ENCODE results near the gene USP13. TPM values are rescaled to one million over a fixed set of nuclear protein-coding genes. Genes with fewer than 3 reads are reported as not detected.

Gene USP13
- total RNA-seq, 4 donors from 2014 or later, result 9.6 to 37.5 (median 17.2) TPM

DNA sequence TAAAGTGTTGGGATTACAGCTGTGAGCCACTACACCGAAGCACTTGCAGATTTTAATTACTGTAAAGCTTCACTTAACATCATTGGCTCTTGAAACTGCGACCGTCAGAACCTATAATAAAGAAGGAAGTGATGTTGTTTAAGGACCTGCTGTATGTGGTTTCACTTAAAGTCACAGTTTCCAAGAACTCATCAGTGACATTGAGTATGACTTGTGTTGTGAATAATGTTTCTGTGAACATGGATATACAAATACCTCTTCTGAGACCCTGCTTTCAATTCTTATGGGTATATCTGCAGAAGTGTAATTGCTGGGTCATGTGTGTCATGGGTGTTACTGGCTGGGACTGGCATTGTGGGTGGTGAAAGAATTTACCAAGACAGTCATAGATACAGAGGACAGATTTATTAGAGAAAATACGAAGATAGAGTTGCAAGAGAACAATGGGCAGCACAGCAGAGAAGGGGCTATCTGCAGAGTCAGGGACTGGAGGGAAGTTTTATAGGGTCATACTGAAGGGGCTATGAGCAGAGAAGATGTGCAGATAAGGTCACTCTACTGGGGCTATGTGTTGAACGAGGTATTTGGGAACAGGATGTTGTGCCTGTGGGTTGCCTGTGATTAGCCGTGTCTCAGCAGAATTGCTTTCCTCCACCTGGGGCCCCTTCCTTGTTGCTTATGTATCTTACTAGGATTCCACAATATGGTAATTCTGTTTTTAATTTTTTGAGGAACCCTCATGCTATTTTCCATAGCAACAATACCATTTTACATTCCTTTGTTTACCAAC is 43.7 kb upstream of the USP13 start:
- TF ChIP-seq, protein P1, sequence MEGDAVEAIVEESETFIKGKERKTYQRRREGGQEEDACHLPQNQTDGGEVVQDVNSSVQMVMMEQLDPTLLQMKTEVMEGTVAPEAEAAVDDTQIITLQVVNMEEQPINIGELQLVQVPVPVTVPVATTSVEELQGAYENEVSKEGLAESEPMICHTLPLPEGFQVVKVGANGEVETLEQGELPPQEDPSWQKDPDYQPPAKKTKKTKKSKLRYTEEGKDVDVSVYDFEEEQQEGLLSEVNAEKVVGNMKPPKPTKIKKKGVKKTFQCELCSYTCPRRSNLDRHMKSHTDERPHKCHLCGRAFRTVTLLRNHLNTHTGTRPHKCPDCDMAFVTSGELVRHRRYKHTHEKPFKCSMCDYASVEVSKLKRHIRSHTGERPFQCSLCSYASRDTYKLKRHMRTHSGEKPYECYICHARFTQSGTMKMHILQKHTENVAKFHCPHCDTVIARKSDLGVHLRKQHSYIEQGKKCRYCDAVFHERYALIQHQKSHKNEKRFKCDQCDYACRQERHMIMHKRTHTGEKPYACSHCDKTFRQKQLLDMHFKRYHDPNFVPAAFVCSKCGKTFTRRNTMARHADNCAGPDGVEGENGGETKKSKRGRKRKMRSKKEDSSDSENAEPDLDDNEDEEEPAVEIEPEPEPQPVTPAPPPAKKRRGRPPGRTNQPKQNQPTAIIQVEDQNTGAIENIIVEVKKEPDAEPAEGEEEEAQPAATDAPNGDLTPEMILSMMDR (IDR thresholded peaks at IDR 0.05), result no peak
- no peak for DNase-seq (ENCODE audit: low spot score)
- no peak for ATAC-seq (ENCODE audit: low FRiP score)

DNA sequence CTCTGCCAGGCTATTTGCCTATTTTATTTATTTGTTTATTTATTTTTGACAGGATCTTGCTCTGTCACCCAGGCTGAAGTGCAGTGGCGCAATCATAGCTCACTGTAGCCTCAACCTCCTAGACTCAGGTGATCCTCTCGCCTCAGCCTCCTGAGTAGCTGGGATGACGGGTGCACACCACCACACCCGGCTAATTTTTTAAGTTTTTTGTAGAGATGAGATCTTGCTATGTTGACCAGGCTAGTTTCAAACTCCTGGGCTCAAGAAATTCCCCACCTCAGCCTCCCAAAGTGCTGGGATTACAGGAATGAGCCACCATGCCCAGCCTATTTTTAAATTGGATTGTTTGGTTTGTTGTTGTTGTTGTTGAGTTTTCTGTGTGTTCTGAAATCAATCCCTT is 42.8 kb upstream of the USP13 start:
- TF ChIP-seq, protein P1 (IDR thresholded peaks at IDR 0.05), result no peak
- DNase-seq (ENCODE audit: low spot score), result no peak
- no peak for ATAC-seq (ENCODE audit: low FRiP score)

DNA sequence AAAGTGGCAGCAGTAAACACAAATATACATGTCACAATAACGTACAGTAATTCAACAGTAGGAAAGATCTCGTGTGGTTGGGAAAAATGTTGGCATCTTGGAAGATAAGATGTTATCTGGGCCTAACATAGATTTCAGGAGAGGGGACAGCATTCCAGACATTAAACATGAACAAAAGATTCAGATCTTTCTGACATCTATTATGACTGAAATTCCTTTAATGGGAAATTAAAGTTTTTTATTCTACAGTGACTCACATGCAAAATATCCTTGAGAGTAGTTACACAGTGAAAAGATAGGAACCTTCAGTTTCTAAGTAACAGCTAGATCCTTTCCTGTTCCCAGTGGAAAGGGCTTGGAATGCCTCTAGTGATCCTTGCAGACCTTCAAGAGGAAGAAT is 39.0 kb upstream of the USP13 start:
- ATAC-seq (ENCODE audit: low FRiP score) (no peak), DNase-seq (ENCODE audit: low spot score) (no peak)
- TF ChIP-seq, protein P1 (IDR thresholded peaks at IDR 0.05), result no peak

DNA sequence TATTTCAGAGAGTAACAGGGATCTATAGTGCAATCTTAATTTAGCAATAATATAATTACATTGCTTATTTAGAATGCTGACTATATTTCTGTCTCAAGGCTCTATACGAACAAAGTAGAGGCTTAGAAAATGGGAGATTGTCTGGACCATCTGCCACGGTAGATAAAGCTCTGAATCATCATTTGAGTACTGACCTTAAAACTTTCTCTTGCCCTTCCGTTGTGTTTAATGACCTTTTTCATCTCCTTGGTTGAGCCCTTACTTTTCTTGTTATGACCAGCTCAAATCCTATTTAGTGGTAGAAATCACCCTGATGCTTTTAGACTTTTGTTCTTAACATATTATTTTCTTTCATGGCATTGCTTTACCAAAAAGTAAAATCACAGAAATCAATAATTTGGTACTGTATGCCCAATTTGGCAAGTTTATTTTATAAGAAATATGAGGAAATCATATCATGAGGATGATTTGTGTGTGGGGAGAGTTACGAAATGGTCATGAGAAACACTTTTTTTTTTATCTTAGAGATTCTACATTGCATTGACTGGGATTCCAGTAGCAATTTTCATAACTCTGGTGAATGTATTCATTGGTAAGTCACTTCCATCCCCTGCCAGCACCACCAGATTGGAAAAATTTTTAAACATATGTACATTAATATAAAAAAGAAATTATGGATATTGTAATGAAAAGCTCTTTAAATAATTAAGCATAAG is 37.2 kb upstream of the USP13 start:
- TF ChIP-seq, protein P1 (IDR thresholded peaks at IDR 0.05), result no peak
- no peak for DNase-seq (ENCODE audit: low spot score)
- ATAC-seq (ENCODE audit: low FRiP score), result no peak

DNA sequence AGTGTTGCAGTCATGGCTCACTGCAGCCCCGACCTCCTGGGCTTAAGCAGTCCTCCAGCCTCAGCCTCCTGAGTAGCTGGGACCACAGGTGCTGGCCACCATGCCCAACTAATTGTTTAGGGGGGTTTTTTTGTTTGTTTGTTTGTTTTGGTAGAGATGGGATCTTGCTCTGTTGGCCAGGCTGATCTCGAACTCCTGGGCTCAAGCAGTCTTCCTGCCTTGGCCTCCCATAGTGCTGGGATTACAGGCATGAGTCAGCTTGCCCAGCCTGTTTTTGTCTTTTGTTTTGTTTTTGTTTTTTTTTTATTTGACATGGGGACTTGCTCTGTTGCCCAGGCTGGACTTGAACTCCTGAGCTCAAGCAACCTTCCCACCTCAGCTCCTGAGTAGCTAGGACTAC is 30.8 kb upstream of the USP13 start:
- TF ChIP-seq, protein P1 (IDR thresholded peaks at IDR 0.05), result no peak
- ATAC-seq (ENCODE audit: low FRiP score) (no peak), DNase-seq (ENCODE audit: low spot score) (no peak)

DNA sequence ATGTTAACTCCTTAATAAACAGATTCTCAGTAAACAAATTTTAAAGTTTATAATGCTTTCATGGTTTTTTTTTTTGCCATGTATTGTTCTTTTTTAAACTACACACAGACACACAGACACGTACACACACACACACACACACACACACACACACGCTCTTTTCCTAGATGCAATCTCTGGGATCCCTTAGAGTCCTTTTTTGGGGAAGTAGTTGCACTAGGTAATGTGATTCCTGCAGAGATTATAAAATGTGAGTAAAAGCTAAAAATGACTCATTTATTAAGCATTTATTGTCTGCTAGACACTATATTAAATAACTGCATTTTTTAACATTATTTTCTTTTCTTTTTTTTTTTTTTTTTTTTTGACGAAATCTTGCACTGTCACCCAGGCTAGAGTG is 28.4 kb upstream of the USP13 start:
- DNase-seq (ENCODE audit: low spot score), result no peak
- TF ChIP-seq, protein P1 (IDR thresholded peaks at IDR 0.05), result no peak
- ATAC-seq (ENCODE audit: low FRiP score), result no peak
